Osteocyte (in vitro differentiated cells): ENCODE results near the gene HIVEP2. TPM values are rescaled to one million over a fixed set of nuclear protein-coding genes. Genes with fewer than 3 reads are reported as not detected.

Source experiments
- DNase-seq: peaks from one replicate; pipeline ENCODE4 v3.0.0; 2021; ENCODE audit warnings: mixed read lengths; ENCODE audit not compliant: unreplicated experiment; ENCODE audit errors: extremely low spot score
- H3K27ac Mint-ChIP-seq: one replicate; pipeline ENCODE4 v1.8.0; 2021; ENCODE audit warnings: mild to moderate bottlenecking, mixed read lengths; ENCODE audit not compliant: unreplicated experiment
- H3K27me3 Mint-ChIP-seq: one replicate; pipeline ENCODE4 v1.8.0; 2021; ENCODE audit warnings: mixed read lengths; ENCODE audit not compliant: unreplicated experiment
- H3K36me3 Mint-ChIP-seq: one replicate; pipeline ENCODE4 v1.8.0; 2021; ENCODE audit warnings: mixed read lengths; ENCODE audit not compliant: unreplicated experiment
- H3K4me1 Mint-ChIP-seq: one replicate; pipeline ENCODE4 v1.8.0; 2021; ENCODE audit warnings: mixed read lengths; ENCODE audit not compliant: unreplicated experiment
- H3K4me3 Mint-ChIP-seq: one replicate; pipeline ENCODE4 v1.8.0; 2021; ENCODE audit warnings: mild to moderate bottlenecking, moderate library complexity, mixed read lengths; ENCODE audit not compliant: unreplicated experiment
- H3K9me3 Mint-ChIP-seq: one replicate; pipeline ENCODE4 v1.8.0; 2021; ENCODE audit warnings: mixed read lengths; ENCODE audit not compliant: unreplicated experiment
- total RNA-seq: library from RNA; stranded (reverse); gene quantifications from 2 replicates; pipeline ENCODE4 v1.2.1, GENCODE V29; 2021
- TF ChIP-seq, protein P1 (sequence below): fragments of 200-600 bp; sonication (generic); IDR thresholded peaks from 2 replicates; pipeline ENCODE4 v1.5.0; 2021; ENCODE audit warnings: antibody characterized with exemption, mild to moderate bottlenecking, moderate library complexity

Gene HIVEP2
- total RNA-seq, 1 donor from 2014 or later: 39.2 TPM

DNA sequence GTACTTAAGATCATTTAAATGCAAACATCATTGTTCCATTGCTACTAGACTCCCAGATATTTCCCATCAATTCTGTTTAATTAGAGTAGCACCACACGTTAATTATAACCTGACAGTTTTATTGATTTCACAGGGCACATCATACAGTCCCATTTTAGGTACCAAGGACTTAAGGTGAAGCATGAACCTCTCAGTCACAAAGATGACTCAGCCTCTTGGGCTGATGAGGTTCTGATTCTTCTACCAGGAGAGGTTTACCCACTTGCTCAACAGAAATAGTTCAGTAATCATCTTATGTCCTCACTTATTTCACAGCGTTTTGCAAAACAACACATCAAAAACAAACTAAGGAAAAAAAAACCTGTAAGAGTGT, 98.5 kb downstream of the HIVEP2 start:
- TF ChIP-seq, protein P1, sequence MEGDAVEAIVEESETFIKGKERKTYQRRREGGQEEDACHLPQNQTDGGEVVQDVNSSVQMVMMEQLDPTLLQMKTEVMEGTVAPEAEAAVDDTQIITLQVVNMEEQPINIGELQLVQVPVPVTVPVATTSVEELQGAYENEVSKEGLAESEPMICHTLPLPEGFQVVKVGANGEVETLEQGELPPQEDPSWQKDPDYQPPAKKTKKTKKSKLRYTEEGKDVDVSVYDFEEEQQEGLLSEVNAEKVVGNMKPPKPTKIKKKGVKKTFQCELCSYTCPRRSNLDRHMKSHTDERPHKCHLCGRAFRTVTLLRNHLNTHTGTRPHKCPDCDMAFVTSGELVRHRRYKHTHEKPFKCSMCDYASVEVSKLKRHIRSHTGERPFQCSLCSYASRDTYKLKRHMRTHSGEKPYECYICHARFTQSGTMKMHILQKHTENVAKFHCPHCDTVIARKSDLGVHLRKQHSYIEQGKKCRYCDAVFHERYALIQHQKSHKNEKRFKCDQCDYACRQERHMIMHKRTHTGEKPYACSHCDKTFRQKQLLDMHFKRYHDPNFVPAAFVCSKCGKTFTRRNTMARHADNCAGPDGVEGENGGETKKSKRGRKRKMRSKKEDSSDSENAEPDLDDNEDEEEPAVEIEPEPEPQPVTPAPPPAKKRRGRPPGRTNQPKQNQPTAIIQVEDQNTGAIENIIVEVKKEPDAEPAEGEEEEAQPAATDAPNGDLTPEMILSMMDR: no peak
- no peaks in the 10 kb centered on the region for H3K9me3 Mint-ChIP-seq
- peak overlapping the region; percentile 95 for H3K27ac Mint-ChIP-seq
- no peak for DNase-seq
- peaks cover 3% of the 10 kb centered on the region for H3K36me3 Mint-ChIP-seq
- peaks cover 97% of the 10 kb centered on the region for H3K4me1 Mint-ChIP-seq
- peak overlapping the region; percentile 73 for H3K4me3 Mint-ChIP-seq
- H3K27me3 Mint-ChIP-seq: no peaks in the 10 kb centered on the region

DNA sequence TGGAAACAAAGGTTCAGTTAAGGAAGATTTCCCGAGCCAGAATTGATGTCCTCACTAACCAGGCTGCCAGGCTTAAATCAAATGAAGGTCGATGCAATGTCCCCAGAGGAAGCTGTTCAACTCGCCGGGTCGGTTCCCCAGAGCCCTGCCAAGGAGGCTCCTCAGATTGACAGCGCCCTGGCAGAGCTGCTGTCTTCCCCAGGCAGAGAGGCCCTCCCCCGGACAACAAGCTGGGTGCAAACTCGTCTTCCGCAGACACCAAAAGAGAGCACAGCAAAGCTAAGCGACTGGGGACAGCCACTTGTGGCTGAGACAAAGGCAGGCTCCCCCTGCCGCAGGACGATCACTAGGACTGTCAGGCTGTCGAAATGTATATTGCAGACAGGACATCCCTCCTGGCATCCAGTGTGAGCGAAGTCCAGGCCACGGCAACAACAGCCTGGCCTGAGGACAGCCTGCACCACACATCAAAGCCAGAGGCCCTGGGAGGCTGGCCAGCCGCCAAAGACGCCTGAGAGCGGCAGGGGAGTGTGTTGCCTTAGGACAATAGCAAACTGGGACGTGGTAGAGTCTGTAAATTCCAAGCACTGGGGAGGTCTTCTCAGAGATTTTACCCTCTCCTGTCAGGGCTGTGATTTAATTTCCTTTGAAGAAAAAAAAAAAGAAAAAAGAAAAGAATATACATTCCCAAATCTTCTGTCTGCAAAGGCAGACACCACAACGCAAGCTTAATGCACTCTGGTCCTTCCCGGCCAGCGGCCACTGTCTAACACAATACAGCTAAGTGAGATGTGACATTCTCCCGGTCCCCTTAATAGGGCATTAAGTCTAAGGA, 99.1 kb downstream of the HIVEP2 start:
- Mint-ChIP-seq H3K4me1 (peaks cover 94% of the 10 kb centered on the region), H3K27me3 (no peaks in the 10 kb centered on the region), H3K4me3 (peak overlapping the region; percentile 73), H3K36me3 (peaks cover 3% of the 10 kb centered on the region), H3K27ac (peak overlapping the region; percentile 95), H3K9me3 (no peaks in the 10 kb centered on the region)
- DNase-seq: peak; percentile 96
- TF ChIP-seq, protein P1: peak; percentile 36

DNA sequence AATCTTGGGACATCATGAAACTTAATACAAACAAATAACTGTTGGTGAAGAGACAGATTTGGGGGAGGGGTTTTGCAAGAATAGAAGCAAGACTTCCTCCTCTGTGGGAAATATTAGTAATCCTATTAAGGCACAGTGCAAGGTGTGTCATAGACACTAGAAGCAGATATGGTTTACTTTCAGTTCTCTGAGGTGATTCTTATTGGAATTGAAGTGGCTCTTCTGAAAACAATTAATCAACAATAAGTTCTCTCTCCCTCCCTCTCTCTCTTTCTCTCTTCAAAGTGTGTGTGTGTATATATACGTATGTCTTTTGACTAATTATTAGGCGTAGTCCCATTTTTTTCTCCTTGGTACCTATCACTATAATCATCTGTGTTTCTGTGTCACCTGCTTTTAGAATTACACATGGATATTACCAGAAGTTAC, 99.8 kb downstream of the HIVEP2 start:
- H3K27ac Mint-ChIP-seq: peak overlapping the region; percentile 95
- TF ChIP-seq, protein P1: no peak
- DNase-seq: no peak
- no peaks in the 10 kb centered on the region for H3K27me3 Mint-ChIP-seq
- H3K4me3 Mint-ChIP-seq: peak overlapping the region; percentile 73
- H3K4me1 Mint-ChIP-seq: peaks cover 88% of the 10 kb centered on the region
- no peaks in the 10 kb centered on the region for H3K9me3 Mint-ChIP-seq
- H3K36me3 Mint-ChIP-seq: peaks cover 3% of the 10 kb centered on the region

DNA sequence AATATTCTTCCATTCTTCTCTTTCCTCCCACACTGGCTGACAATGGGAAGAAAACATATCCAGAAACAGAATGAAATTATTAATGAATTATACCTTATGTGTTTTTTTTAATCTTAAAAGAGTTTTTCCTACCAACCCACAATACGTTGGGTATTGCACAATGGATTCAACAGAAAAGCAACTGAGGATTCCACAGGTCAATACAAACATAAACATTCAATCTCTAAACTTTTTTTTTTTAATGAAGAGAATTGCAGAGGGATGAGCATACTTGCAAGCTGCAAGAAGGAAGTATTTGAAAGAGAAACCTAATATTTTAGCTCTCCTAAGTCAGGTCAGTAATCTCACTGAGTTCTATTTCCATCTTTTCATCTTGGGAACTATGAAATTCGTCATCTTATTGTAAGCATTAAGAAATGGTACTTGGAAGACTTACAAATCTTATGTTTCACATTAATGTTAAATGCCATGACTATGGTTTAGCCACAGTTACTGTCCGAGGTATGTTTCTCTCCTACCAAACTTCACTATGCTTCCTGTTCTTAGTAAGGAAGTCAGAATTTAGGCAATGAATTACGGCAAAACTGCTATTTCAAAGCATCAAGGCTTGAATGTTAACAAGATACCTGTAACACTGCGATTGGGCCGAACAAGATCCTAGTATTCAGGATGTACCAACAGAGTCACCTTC, 100.8 kb downstream of the HIVEP2 start:
- H3K27ac Mint-ChIP-seq: peak overlapping the region; percentile 95
- DNase-seq: no peak
- H3K9me3 Mint-ChIP-seq: no peaks in the 10 kb centered on the region
- H3K4me3 Mint-ChIP-seq: peak overlapping the region; percentile 73
- peaks cover 88% of the 10 kb centered on the region for H3K4me1 Mint-ChIP-seq
- TF ChIP-seq, protein P1: no peak
- H3K27me3 Mint-ChIP-seq: no peaks in the 10 kb centered on the region
- peaks cover 3% of the 10 kb centered on the region for H3K36me3 Mint-ChIP-seq

DNA sequence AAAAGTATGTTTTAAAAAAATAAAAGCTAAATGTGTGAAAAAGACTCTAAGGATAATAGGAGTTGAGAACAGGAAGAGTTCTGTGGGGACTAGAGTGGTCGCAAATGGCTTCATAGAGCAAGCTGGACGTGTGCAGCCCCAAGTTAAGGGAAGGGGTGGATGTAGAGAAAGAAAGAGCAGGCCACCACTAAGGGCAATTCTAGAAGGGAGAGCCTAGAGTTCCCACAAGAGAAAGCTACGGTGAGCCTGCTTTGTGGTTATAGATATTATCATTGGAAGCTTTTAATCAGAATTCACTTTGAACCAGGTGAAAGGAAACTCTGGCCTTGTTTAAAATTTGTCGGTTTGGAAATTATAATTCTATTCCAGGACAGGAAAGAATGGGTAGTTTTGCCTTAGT, 101.6 kb downstream of the HIVEP2 start:
- Mint-ChIP-seq H3K9me3 (no peaks in the 10 kb centered on the region), H3K27ac (peak overlapping the region; percentile 90), H3K4me3 (no peak overlapping the region), H3K36me3 (peaks cover 3% of the 10 kb centered on the region), H3K27me3 (no peaks in the 10 kb centered on the region), H3K4me1 (peaks cover 79% of the 10 kb centered on the region)
- no peak for DNase-seq
- TF ChIP-seq, protein P1: no peak
